GM12878 (cell line): ENCODE data around the gene KCNQ1OT1.

Source experiments
- EZH2 ChIP-seq: IDR thresholded peaks from 2 replicates; pipeline ENCODE4 v1.6.1; 2012; ENCODE audit warnings: low read depth, mild to moderate bottlenecking, control low read depth, inconsistent platforms, low read length, borderline replicate concordance; ENCODE audit not compliant: control insufficient read depth
- FOS ChIP-seq: IDR thresholded peaks from 3 replicates; pipeline ENCODE4 v1.6.1; 2011; ENCODE audit warnings: borderline replicate concordance; ENCODE audit not compliant: insufficient read length; ENCODE audit errors: extremely low read depth
- JUNB ChIP-seq: IDR thresholded peaks from 2 replicates; pipeline ENCODE4 v1.6.1; 2016; ENCODE audit warnings: antibody characterized with exemption, mild to moderate bottlenecking
- RFX5 ChIP-seq: IDR thresholded peaks from 2 replicates; pipeline ENCODE4 v1.6.1; 2011; ENCODE audit warnings: low read depth, low read length, improper control_type of control experiment
- TF ChIP-seq, protein P1 (sequence below), 3 experiments: IDR thresholded peaks in 2 of 3; conservative IDR thresholded peaks in 1 of 3; 2 replicates each; pipeline ENCODE4 v1.5.1; 2011; ENCODE audit warnings: low read depth in 3 of 3, low read length in 3 of 3, mild to moderate bottlenecking in 3 of 3, control low read depth in 2 of 3, moderate library complexity in 2 of 3, inconsistent platforms in 1 of 3, mixed read lengths in 1 of 3; ENCODE audit not compliant: control insufficient read depth in 2 of 3, insufficient read depth in 1 of 3; ENCODE audit errors: extremely low read depth in 1 of 3

- TF ChIP-seq FOS (no peak), RFX5 (no peak), JUNB (no peak), EZH2 (no peak)
- TF ChIP-seq, protein P1, sequence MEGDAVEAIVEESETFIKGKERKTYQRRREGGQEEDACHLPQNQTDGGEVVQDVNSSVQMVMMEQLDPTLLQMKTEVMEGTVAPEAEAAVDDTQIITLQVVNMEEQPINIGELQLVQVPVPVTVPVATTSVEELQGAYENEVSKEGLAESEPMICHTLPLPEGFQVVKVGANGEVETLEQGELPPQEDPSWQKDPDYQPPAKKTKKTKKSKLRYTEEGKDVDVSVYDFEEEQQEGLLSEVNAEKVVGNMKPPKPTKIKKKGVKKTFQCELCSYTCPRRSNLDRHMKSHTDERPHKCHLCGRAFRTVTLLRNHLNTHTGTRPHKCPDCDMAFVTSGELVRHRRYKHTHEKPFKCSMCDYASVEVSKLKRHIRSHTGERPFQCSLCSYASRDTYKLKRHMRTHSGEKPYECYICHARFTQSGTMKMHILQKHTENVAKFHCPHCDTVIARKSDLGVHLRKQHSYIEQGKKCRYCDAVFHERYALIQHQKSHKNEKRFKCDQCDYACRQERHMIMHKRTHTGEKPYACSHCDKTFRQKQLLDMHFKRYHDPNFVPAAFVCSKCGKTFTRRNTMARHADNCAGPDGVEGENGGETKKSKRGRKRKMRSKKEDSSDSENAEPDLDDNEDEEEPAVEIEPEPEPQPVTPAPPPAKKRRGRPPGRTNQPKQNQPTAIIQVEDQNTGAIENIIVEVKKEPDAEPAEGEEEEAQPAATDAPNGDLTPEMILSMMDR (IDR thresholded peaks at IDR 0.05 in 2 of 3, conservative IDR thresholded peaks at IDR 0.05 in 1 of 3; ENCODE audit: control insufficient read depth in 2 of 3, extremely low read depth in 1 of 3, insufficient read depth in 1 of 3, low read depth in 3 of 3, low read length in 3 of 3), result no peak
Observed at GRCh38 chr11:2578929-2579270, 120.9 kb downstream of the KCNQ1OT1 start.
